ENCODE measurements around the gene ESCO1.
"Not testable (repeated sequence)": the region's sequence is repeated elsewhere in the genome, so short reads cannot be mapped to it uniquely, and the experiment has no call there.

ESCO1 gene

DNA sequence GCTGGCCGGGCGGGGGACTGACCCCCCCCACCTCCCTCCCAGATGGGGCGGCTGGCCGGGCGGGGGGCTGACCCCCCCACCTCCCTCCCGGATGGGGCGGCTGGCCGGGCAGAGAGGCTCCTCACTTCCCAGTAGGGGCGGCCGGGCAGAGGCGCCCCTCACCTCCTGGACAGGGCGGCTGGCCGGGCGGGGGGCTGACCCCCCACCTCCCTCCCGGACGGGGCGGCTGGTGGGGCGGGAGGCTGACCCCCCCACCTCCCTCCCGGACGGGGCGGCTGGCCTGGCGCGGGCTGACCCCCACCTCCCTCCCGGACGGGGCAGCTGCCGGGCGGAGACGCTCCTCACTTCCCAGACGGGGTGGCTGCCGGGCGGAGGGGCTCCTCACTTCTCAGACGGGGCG is 8.1 kb downstream of the ESCO1 start:
- not testable (repeated sequence) for DNase-seq

DNA sequence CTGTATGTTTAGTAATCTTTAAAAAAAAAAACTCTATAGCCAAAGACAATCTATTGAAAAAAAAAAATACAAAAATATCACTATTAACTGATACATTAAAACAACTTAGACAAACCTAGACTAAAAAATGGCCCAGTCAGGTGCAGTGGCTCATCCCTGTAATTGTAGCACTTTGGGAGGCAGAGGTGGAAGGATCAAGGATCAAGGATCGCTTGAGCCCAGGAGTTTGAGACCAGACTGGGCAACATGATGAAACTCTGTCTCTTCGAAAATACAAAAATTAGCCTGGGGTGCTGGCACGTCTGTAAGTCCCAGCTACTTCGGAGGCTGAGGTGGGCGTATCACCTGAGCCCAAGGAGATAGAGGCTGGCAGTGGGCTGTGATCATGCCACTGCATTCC is 16.1 kb downstream of the ESCO1 start:
- DNase-seq: no peak

DNA sequence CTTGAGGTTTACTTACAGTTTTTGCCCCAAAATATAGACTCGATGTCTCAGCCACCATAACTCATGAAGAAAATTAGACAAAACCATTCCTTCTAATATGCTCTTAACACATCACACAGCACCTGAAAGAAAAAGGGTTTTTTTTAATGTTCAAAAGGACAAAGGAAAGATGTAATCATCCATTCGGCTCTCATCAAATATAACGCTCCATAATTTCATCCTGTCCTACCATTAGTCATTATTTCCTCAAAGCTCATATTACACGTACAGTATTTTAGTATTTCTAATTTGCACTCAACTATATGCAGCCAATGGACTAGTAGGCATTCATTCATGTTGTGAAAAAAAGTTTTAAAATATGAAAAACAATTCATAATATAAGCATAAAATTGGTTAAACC is 24.8 kb downstream of the ESCO1 start:
- no peak for DNase-seq

DNA sequence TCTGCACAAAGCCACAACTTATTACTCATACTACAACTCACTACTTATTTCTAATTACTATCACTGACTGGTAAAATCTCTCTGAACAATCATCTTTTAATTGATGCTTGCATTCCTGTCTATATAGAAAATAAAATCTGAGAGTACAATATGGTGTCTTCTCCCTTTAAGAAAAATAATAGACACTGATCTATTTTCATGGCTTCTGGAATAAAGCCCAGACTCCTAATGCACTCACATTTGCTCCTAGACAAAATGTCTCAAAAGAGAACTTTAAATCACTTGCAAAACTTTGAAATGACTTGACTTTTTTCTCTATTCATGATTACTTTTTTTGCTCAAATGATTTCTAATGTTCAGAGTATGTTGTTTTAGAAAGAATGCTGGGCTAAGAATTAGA is 28.7 kb downstream of the ESCO1 start:
- no peak for DNase-seq

DNA sequence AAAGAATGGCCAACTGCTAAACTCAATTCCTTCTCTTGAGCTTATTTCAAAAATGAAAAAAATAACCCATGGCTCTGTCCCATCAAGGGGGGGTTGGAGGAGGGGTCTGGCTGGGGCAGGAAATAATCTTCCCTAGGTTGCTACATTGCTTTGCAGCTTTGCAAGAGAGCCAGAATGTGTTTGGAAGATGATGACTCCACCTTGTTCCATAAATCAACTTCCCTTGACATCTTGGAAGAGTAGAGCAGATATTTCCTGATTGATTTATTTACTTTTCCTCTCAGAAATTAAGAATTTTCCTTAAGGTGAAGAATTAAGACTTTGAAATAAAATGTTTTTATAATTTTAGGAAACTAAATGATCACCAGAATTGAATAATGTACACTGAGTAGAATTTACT is 41.3 kb downstream of the ESCO1 start:
- no peak for DNase-seq

DNA sequence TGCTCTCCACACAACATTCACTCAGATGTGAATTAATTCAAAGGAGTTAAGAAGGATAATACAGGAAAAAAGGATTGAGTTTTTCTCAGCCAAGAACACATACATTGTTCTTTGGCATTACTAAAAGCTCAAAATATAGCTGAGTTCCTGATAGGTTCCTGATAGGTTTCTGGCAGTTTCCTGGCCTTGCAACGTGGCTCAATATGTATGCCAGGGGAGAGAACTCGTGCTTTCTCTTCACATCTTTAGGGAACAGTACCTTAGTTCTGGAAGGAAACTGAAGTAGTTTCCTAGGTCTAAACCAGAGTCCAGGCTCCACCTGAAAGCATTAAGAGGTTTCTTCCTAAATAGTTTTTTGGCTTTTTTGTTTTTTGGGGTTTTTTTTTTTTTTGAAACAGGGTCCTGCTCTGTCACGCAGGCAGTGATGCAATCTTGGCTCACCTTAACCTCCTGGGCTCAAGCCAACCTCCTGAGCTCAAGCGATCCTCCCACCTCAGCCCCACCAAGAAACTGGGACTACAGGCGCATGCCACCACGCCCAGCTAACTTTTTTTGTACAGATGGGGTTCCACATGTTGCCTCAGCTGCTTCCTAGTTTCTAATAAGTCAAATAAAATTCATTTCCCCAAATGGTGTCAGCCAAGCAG is 42.8 kb downstream of the ESCO1 start:
- no peak for DNase-seq

DNA sequence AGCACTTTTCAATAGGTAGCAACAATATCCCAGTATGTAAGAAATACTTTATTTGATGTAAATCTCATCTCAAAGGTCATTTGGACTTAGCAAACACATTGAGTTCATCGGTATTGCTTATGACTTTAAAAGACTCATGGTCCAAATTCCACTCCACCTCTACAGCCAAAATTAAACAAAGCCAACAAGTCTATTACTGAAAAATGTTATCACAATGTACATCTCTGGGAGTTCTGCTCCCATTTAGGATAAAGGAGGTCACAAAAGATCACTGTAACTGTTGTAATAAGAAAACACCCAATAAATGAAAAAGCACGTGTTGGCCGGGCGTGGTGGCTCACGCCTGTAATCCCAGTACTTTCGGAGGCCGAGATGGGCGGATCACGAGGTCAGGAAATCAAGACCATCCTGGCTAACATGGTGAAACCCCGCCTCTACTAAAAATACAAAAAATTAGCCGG is 50.0 kb downstream of the ESCO1 start:
- DNase-seq: no peak

DNA sequence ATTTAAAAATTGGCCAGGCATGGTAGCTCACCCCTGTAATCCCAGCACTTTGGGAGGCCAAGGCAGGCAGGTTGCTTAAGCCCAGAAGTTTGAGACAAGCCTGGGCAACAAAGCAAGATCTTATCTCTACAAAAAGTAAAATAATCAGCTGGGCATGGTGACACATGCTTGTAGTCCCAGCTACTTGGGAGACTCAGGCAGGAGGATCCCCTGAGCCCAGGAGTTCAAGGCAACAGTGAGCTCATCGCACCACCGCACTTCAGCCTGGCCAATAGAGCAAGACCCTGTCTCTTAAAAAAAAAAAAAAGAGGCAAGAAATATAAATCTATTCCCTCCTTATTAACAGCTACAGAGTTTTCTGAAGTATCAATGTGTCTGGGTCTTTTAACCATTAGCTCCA is 51.9 kb downstream of the ESCO1 start:
- DNase-seq: no peak

DNA sequence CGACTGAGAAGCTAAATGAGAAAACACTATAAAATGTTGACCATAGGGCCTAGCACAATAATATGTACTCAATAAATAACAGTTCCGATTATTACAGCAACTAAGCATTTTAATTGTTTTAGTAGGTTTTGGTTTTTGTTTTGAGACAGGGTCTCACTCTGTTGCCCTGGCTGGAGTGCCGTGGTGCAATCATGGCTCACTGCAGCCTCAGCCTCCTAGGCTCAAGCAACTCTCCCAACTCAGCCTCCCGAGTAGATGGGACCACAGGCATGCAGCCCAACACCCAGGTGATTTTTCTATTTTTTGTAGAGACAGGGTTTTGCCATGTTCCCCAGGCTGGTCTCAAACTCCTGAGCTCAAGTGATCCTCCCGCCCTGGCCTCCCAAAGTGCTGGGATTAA is 54.1 kb downstream of the ESCO1 start:
- no peak for DNase-seq

DNA sequence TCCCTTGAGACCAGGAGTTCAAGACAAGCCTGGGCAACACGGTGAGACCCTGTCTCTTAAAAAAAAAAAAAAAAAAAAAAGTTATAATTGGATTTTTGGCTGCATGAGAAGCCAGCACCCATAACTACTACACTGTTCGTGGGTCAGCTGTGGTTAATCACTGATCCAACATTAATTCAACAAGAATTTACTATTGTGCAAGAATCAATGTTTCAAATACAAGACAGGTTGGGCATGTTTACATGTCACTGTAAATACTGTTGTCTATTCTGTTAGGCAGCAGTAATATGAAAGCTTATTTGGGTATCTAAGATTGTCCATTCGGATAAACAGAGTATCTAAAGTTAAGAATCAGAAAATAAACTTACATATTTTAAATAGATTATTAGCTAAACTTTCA is 62.3 kb downstream of the ESCO1 start:
- DNase-seq: no peak

DNA sequence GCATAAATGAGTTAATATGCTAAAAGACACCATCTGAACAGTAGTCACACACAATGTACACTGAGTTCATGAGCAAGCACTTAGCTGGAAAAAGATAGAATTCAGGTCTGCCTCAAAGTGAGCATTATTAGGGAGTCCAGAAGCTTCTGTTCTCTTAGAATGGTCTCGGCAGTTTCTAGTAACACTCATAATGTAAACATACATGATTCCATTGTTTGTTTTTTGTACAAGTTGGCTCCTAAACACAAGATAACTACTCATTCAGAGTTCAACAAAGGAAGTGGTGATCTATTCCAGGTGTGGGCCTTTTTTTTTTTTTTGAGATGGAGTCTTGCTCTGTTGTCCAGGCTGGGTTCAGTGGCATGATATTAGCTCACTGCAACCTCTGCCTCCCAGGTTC is 66.2 kb downstream of the ESCO1 start:
- DNase-seq: no peak

DNA sequence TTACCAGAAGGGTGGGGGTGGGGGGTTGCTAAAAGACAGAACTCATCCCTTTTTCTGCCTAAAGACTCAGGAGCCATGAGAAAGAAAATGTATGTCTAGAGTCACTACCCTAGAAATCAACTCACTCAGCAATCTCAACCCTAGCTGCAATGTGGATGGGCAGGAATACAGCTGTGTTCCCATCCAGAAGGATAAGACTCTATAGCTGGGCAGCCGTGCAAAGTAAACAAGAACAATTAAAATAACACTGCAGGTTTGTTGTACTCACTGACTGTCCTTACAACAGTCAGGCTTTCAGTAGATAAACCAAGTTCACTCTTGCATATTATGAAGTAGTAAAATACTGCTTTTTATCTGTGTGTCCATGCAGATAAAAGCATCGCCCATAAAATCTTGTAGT is 74.0 kb downstream of the ESCO1 start:
- DNase-seq: no peak

DNA sequence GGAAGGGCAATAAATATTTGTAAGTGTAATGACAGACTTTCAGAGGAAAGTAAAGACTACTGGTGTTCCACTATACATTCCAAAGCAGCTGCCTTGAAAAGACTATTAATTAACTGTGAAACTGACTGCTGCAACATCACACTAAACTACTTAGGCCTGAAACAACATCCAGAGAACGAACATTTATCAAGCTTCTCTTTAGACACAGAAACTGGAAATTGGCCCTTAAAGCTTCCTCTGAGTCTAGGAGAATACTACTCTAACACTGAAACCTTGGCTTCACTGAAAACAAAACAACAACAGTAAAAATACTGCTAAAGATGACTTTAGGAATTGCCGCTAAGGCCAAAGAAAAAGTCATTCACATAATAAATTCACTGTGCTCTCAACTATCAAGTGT is 74.6 kb downstream of the ESCO1 start:
- DNase-seq: no peak

DNA sequence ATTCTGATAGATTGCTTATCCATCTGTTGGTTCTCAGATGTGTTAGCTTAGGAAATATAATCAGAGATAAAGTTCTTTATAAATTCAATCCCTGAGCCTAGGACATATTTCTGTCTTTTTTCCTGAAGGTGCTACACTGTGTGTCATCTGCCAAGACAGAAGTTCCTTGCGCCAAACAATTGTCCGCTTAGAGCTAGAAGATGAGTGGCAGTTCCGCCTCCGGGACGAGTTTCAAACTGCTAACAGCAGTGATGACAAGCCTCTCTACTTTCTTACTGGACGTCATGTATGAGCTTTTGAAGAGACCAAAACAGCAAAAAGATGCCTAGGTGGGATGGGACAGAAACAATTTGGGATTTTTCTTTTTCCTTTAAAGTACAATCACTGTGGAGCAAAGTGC is 78.0 kb downstream of the ESCO1 start:
- no peak for DNase-seq

DNA sequence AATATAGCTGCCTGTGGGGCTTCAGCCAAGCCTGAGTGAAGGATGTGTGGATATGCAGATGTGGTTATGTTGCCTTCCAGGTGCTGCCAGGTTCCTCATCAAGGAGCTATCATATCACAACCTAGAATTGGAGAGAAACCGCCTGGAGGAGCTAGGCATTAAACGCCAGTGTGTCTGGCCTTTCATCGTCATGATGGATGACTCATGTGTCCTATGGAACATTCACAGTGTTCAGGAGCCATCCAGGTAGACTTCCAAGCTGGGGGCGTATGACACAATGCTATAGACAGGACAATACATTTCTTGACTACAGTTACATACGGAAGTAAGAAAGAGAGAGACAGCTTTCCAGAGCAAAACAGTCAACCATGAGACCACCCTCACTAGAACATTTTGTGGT is 86.8 kb downstream of the ESCO1 start:
- no peak for DNase-seq

DNA sequence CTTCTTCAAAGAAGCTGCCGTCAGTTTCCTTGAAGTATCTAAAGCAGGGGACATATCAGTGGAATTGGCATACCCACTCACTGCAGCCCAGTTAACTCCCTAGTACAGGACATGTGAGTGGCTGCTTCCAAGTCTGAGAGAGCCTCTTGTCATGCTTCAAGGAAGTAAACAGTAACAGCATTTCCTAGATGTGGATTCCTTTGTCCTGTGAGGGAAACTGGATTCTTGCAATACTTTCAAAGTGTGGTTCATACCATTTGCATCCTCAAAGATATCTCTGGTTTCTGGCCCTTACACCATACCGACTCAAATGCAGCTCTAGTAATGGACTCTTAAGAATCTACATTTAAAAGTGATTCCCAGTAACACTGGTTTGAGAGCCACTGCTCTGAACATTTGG is 87.2 kb downstream of the ESCO1 start:
- DNase-seq: no peak

DNA sequence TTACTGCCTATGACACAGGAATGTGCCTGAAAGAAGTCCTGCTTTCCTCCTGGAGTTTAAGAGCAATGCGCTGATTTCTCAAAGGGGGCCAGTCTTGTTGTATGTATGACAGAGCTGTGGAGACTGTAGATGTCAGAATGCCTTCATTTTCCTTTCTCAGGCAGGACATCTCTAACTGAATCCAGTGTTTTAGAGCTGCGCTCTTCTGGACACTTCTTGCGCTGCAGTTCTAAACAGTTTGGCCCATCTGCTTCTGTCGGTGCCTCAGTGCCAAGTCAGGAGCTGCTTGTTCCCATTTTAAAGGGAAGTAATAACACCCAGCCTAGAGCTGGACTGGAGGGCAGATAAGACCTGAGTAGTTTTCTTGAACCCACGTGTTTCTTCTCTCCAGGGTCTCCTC is 91.4 kb downstream of the ESCO1 start:
- no peak for DNase-seq

DNA sequence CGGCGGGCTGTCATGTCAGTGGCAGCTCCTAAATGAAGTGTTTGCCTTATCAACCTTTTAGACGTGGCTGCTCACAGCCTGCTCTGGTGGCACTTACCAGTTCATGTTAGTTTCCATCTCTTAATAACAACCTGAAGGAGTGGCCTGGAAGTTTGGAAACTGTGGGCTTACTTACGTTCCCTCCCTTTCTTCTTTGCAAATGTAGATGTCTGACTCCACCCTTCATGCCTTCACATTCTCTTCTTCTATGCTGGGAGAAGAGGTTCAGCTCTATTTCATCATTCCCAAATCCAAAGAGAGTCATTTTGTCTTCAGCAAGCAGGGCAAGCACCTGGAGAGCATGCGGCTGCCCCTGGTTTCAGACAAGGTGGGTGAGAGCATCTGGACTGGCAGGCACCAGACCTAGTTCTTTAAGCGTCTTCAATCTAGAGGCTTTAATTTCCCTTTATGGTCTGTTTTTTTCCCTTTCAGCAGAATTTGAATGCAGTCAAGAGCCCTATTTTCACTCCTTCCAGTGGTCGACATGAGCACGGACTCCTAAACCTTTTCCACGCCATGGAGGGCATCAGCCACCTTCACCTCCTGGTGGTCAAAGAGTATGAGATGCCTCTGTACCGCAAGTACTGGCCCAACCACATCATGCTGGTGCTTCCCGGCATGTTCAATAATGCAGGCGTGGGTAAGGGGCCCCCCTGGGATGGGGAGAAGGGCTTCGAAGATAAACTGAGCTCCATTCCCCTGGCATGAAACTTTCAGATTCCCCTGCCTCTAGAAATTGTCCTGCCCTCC is 92.4 kb downstream of the ESCO1 start:
- DNase-seq: no peak

DNA sequence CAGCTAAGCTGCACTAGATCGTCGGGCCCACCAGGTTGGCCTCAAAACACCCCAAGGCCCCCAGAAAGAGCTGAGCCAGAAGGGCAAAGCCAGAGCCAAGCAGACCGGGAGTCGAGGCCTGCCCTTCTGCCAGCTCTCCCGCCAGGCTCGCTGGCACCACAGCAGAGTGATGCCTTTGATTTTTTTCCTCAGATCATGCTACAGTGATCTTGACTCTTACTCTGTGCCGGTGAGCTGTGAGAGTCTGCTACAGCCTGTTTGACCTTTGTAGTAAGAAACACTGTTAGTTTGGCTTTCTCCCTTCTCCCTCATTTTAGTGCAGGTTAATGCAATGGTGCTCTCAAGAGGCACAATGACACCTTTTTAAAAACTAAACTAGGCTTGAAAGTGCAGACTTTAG is 97.8 kb downstream of the ESCO1 start:
- DNase-seq: no peak

DNA sequence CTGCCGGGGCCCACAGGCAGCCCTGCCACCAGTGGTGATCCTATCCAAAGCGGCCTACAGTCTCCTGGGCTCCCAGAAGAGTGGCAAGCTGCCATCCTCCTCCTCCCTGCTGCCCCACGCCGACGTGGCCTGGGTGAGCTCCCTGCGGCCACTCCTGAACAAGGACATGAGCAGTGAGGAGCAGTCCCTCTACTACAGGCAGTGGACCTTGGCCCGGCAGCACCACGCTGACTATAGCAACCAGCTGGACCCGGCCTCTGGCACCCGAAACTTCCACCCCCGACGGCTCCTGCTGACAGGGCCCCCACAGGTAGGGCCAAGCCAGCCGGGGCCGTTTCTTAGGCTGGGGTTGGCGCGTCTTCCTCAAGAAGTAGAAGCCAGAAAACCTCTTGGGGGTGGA is 100.5 kb downstream of the ESCO1 start:
- no peak for DNase-seq

DNA sequence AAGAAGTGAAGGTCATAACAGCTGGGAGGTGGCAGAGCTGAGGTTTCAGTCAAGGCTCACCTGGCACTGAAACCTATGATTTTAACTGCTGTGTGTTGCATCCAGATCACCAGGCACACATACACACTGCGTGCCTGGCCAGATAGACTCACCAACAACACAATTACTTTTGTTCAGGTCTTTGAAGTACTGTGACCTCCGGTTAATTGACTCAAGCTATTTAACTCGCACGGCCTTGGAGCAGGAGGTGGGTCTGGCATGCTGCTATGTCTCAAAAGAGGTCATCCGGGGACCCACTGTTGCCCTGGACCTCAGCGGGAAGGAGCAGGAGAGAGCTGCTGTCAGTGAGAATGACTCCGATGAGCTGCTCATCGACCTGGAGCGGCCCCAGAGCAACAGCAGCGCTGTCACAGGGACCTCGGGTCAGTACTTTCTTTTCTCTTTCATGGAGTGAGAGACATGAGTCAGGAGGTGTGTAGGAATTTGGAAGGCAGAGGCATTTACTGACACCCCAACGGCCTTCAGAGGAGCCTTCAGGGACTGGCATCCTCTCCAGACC is 104.1 kb downstream of the ESCO1 start:
- no peak for DNase-seq

DNA sequence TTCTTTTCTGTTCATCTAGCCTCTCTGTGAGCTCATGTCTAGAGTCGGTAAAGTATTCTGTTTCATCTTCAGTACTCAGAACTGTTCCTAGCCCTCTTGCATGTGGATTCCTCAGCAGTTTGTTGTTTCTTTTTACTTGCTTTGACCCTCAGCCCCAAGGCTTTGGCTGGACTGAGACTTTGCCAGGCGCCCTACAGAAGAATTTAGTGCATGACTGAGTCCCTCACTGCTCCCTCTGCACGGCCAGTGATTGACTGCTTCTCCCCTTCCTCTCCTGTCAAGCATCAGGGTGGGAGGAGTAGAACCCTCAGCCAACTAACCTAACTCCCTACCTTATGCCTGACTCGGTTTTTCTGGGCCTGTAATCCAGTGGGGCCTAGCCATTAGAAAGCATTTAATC is 109.8 kb downstream of the ESCO1 start:
- DNase-seq: no peak

DNA sequence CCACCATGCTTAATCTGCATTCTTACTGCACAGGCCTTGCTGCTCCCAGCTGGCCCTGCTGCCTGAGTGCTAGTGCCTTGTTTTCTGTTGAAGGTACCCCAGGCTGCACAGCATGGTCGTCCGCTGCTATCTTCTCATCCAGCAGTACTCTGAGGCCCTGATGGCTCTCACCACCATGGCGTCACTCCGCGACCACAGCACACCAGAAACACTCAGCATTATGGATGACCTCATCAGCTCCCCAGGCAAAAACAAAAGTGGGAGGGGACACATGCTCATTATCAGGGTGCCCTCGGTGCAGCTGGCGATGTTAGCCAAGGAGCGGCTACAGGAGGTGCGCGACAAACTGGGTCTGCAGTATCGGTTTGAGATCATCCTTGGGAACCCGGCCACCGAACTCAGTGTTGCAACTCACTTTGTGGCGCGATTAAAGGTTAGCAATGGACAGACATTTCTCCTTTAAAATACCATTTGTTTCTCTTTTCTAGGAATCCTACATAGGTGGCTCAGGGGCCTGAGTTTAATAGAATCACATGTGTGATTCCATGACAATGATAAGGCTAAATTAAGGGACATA is 110.5 kb downstream of the ESCO1 start:
- DNase-seq: no peak

DNA sequence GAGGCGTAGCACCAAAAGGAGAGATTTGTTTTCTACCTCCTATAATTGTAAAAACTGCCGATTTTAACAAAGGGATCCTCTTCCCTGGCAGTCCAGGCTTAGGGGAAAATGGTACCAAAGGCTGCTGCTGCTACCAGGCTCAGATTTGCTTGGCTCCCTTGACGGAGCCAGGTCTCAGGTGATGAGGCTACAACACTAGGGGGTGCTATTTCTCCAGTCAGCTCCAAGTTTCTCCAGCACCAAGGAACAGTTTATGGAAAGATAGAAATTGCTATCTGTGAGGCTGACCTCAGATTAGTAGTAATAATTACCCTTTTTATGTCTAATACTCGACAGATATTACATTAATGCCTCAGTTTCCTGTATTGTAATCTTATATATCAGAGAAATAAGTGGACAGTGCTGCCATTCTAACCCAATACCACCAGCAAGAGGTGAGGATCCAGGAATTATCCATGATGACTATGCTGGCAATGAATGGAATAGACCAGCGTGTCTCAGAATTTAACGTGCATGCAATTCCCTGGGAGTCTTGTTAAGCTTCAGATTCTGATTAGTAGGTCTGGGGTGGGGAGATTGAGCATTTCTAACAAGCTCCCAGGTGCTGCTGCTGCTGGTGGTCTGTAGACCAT is 111.3 kb downstream of the ESCO1 start:
- no peak for DNase-seq
